HG03045 (cell line): ENCODE data around the gene SLC22A14.
"Not testable (repeated sequence)": the region's sequence is repeated elsewhere in the genome, so short reads cannot be mapped to it uniquely, and the experiment has no call there.

Source experiments
- ATAC-seq: cut with Tn5 transposase; IDR thresholded peaks from one replicate; pipeline ENCODE4 v1.9.1; 2021; ENCODE audit warnings: mild to moderate bottlenecking, moderate library complexity; ENCODE audit not compliant: unreplicated experiment

SLC22A14 gene

DNA sequence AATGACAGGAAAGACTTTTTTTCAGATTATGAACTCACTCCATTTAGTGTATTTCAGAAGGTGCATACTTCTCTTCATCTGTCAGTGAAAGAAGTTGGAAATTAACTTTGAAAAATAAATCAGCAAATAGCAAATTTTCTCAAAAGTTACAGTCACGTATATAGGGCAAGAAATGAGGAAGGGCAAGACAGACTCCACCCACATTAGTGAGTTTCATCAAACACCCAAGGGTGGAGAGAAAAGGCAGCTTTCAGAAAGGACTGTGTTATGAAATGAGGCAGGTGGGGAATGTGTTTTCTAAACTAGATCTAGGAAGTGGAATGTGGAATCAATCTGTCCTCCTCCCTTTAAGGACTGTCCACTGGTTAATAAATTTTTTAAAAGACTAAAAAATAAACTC lies 13.6 kb upstream of the SLC22A14 start:
- ATAC-seq: no peak

DNA sequence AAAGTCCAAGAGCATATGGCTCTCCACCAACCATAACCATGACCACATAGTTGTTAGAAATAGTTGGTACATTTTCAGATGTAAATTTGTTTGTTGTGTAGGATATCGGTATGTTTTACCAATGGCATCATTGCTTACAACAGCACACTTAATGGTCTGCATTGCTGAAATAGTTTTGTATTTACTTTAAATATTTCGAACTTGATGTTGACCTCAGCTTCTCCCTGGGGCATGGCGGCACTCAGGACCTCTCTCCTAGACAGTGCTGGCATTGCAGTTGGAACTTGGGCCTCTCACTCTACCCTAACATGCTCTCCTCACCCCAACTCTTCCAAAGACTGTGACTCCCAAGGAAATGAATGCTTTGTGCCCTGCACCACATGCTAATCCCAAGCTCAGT lies 11.5 kb upstream of the SLC22A14 start:
- no peak for ATAC-seq

DNA sequence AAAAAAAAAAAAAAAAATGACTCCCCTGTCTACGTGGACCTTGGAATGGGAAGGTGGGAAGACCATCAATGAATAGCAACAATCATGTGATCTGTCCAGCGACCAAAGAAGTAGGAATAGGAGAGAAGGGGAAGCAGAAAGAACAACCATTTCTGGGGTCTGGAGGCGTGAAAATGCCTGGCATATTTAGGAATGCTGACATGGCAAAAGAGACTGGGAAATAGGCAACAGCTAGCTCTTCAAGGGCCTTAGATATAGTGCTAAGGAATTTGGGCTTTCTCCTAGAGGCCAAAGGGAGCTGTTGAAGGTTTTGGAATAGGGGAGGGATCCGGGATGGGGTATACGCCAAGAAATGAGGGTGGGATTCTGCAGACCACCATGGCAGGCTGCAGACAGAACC lies 10.5 kb upstream of the SLC22A14 start:
- no peak for ATAC-seq

DNA sequence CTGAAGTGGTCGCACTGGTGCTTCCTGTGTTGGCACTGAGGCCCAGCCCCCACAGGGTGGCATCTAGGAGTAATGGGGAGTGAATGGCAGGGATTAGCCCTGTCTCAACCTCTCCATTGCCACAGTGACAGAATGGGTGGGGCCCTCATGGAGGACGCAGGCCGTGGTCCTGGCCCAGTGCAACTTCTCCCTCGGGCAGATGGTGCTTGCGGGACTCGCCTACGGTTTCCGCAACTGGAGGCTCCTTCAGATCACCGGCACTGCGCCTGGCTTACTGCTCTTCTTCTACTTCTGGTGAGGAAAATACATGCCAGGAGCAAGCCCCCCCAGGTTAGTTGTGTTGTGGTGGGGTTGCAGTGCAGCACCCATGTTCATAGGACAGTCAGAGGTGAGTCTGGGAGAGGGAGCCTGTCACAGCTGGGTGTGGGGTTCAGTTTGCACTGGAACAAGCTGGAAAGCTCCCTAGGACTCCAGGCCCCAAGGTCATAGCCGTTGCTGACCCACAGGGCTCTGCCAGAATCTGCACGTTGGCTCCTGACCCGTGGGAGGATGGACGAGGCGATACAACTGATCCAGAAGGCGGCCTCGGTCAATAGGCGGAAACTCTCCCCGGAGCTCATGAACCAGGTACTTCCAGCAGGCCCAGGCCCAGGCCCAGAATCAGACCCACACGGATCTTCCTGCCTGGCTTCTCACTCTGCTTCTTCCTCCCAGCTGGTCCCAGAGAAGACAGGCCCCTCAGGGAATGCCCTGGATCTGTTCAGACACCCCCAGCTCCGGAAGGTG lies 7.0 kb upstream of the SLC22A14 start:
- no peak for ATAC-seq

DNA sequence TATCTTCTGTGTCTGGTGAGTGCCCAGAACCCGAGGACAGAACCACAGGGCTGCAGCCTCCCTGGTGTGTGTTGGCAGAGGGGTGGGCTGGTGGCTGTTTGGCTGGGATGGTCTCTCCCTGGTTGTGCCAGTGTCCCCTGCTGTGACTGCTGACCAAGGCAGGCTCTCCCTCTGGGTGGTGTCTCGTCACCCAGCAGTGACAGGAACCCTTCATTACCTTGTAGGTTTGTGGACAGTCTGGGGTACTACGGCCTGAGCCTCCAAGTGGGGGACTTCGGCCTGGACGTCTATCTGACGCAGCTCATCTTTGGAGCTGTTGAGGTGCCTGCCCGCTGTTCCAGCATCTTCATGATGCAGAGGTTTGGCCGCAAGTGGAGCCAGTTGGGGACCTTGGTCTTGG lies 6.4 kb upstream of the SLC22A14 start:
- no peak for ATAC-seq

DNA sequence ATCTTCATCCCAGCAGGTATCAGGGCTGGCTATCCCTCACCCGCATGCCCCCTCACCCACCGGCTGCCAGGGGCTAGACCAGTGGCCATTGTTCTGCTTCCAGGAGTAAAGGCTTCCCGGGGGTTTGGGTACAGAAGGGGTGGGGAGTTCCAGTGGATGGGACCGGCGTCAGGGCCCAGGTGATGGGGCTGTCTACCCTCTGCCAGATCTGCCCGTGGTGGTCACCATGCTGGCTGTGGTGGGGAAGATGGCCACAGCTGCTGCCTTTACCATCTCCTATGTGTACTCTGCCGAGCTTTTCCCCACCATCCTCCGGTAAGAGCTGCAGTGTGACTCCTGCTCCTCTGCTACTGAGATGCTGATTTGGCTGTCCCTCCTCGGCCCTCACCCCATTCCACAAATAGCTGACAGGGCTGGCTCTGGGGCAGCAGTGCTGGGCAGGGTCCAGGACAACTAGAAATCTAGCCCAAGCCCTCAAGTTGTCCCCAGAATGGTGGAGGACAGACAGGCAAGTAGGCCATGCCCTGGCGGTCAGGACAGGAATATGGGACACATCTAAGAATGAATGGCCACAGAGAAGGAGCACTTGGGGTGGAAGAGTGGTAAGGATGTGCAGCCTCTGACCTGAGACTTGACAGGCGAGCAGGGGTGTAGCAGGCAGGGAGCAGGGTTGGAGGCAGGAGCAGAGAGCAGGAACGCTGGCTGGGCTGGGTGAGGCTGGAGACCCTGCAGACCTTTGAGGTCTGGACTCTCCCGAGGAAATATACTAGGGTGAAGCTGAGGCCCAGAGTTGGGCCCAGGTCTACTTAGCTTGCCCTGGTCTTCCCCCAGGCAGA lies 5.8 kb upstream of the SLC22A14 start:
- ATAC-seq: no peak

DNA sequence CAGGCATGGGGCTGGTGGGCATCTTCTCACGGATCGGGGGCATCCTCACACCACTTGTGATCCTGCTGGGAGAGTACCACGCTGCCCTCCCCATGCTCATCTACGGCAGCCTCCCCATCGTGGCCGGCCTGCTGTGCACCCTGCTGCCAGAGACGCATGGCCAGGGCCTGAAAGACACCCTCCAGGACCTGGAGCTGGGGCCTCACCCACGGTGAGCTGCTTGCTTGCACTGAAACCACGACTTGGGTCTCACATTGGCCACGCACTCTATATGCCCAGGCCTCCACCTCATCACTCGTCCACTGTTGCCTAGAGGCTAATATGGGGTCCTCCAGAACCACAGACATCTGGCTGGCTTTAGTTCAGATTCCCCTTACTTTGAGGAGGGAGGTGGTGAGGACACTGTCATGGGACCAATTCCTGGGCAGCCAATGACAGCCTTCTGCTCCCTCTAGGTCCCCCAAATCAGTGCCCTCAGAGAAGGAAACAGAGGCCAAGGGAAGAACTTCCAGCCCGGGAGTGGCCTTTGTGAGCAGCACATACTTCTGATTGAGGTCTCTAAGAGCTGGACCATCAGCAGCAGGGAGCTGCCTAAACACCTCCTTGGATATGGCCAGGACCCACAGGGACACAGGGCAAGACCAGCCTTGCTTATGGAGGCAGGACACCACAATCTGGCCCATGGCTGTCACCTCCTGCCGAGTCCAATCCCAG lies 5.0 kb upstream of the SLC22A14 start:
- ATAC-seq: no peak

DNA sequence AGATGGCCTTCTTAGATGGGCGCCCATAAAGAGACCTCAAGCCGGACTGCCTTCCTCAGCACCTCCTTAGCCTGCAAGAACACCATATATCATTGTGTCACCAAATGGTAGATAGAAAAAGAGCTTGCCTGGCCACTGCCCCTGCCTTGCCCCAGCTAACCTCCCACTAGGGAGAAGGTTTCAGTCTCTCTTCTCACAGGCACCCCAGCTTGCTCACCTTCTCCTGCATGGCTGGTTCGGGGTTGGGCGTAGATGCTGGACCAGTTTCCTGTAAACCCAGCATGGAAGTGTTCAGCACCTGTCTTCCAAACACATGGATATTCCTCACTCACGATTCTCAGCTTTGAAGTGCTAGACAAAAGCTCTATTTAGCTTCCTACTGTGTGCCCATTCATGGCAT lies 3.3 kb upstream of the SLC22A14 start:
- ATAC-seq: no peak

DNA sequence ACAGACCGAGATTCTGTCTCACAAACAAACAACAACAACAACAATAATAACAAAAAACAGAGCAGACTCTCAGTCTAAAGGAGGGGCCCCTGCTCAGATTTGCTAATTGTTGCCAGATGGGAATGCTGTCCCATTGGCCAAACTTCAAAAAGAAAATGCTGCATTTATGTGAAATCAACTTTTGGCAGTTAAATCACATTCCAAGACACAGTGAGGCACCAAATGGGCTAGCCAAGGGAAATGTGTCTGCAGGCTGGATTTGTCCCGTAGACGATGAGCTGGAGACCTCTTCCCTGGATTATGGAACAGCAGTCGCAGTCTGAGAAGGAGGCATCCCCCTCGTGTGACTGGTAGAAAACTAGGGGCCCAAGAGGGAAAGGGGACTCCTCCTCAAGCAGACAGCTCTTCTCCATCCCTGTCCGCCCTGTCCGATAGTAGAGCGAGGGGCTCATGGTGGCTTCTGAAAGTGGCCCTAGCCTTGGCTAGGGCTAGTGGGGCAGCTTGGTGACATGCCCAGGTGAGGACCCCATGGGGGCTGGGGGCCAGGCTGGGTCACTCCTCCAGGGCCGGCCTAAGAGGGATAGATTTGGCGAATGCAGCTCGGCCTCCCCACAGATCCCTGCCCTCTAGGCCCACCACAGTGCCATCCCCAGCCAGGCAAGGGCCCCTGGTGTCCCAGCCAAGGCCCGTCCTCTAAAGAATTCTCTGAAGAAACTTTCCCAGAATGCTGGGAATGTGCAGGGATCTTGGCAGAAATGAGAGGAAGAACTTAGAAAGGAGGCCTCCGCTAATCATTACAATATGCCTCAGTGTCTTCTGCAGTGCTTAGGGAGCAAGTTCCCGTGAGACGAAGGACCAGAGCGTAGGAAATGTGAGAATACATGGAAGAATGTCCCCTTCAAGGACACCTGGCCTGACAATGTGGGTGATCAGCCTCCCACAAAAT lies 2.0 kb downstream of the SLC22A14 start:
- no peak for ATAC-seq

DNA sequence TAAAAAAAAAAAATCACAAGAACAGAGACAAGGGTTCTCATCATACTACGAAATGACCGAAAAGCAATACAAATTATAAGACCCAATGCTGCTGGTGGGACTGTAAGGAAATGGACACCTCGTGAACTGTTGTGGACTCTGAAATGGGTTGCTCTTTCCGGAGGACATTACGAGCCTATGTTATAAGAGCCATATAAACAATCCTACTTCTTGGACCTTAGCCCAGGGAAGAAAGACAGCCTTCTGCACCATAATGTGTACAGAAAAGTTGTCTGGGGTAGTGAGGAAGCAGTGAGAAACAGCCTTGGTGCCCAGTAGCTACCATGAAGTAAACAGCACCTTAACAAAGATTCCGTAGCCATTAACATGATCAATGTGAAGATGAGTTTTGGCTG lies 2.7 kb downstream of the SLC22A14 start:
- no peak for ATAC-seq

DNA sequence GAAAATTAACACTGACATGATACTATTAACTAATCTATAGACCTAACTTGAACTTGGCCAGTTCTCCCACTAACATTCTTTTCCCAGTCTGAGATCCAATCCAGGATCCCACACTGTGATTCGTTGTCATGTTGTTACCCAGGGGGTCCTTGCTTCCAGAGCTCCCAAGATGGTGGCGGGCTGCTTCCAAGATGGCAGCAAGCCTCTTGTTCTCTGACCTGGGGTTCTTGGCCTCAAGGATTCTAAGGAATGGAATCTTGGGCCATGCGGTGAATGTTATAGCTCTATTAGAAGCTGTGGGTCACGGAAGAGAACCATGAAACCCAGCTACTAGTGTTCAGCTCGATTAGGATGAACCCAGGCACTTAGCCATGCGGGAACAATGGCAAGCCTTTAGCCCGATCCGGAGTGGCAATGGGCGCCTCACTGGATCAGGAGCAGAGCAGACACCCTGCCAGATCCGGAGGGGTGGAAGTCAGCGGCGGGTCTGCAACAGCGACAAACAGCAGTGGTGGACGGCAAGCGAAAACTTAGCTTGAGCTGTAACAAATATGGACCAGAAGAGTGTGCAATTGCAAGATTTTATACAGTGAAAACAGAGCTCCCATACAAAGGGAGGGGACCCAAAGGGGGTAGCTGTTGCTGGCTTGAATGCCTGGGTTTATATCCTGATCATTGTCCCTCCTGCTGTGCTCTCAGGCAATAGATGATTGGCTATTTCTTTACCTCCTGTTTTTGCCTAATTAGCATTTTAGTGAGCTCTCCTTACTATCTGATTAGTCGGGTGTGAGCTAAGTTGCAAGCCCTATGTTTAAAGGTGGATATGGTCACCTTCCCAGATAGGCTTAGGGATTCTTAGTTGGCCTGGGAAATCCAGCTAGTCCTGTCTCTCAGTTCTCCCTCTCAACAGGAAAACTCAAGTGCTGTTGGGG lies 7.5 kb downstream of the SLC22A14 start:
- not testable (repeated sequence) for ATAC-seq

DNA sequence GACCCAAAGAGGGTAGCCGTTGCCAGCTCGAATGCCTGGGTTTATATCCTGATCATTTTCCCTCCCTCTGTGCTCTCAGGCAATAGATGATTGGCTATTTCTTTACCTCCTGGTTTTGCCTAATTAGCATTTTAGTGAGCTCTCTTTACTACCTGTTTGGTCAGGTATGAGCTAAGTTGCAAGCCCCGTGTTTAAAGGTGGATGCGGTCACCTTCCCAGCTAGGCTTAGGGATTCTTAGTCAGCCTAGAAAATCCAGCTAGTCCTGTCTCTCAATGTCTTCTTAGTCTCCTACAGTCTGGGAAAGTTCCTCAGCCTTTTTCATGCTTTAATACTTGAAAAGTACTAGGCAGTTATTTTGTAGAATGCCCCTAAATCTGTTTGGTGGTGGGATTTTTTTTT lies 15.0 kb downstream of the SLC22A14 start:
- ATAC-seq: not testable (repeated sequence)

DNA sequence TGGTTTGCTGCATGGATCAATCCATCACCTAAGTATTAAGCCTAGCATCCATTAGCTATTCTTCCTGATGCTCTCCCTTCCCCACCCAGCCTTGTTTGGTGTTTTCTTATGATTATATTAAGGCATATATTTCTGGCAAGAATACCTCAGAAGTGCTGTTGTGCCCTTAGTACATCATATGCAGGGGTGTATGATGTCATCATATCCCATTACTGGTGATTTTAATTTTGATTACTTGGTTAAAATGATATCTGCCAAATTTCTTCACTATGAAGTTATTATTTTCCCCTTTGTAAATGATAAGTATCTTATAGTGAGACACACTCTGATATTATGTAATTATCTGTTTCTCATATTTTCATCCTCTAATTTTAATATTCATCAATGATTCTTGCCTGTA lies 15.4 kb downstream of the SLC22A14 start:
- ATAC-seq: no peak

DNA sequence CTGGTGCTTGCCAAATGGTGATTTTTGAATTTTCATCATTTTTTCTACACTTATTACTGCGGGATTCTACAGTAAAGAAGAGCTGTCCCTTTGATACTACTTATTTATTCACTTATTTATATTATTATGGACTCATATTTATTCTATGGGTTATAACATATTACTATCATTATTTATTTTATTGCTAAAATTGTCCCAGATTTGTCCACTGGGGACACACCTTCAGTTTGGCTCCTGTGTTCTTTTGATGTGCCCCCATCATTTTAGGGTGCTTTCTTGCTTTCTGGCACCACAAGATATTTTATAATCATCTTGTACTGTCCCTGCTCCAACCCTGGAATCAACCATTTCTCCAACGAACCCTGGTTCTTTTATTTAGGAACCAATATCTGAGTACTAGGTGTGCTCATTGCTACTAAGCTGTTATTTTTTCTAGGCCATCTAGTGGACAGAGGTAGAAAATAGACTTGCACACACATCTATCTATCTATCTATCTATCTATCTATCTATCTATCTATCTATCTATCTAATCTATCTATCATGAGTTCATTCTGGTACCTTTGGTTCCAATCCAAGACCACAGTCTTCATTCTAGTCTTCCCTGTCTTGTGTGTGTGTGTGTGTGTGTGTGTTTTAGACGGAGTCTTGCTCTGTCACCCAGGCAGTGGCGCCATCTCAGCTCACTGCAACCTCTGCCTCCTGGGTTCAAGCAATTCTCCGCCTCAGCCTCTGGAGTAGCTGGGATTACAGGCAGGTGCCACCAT lies 16.0 kb downstream of the SLC22A14 start:
- ATAC-seq: no peak

DNA sequence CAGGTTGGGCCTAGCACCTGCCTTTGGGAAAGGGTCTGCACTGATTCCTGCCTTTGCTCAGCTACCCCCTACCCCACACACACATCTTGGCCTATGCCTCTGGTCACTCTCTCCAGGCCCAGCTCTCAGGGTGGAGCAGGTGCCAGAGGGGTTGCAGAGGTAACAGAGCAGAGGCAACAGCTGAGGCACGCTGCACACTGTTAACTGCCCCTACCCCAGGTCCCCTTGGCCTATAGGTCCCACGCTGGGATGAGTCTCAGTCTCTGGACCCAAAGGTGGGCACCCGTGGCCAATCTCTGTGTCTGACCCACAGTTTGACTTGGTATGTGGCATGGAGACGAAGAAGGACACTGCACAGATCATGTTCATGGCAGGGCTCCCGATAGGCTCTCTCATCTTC lies 24.8 kb downstream of the SLC22A14 start:
- no peak for ATAC-seq

DNA sequence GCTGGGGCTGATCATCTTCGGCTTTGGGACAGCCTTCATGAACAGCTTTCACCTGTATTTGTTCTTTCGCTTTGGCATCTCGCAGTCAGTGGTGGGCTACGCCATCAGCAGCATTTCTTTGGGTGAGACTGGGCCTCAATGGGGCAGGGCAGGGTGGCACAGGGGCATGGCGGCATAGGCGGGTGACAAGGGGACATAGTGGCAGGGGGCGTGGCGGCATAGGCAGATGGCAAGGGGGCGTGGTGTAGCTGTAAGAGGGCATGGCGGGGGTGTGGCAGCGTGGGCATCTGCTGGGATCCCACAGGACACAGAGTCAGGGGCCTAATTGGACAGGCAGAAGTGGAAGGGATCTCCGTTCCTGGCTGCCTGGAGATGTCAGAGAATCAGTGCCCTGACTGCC lies 25.5 kb downstream of the SLC22A14 start:
- ATAC-seq: no peak

DNA sequence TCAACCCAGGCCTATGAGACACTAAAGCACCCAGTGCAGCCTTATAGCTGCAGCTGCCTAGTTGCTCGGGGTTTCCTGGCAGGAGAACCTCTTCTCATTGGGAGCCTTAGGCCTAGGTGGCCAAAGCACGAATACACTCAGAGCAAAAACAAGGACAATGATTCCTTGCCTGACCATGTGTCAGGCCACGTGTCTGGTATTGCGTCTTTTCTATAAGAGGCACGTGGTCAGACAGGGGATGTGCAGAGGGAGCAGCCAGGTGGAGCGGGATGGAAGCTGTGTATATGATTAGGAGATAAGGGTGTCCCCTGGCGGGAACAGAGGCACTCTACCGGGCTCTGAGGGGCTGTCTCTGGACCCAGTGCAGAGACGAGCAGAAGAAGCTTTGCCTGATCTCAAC lies 26.4 kb downstream of the SLC22A14 start:
- ATAC-seq: no peak

DNA sequence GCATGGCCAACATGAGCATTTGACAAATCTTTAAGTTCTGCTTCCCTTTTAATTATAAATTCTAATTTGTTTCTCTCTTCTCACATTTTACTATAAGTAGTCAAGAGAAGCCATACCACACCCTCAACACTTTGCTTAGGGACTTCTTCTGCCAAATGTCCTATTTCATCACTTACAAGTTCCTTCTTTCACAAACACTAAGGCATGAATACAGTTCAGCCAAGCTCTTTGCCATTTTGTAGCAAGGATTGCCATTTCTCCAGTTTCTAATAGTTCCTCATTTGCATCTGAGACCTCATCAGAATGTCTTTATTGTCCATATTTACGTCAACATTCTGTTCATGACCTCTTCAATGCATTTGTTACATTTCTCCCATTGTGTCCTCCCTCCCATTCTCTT lies 29.4 kb downstream of the SLC22A14 start:
- no peak for ATAC-seq

DNA sequence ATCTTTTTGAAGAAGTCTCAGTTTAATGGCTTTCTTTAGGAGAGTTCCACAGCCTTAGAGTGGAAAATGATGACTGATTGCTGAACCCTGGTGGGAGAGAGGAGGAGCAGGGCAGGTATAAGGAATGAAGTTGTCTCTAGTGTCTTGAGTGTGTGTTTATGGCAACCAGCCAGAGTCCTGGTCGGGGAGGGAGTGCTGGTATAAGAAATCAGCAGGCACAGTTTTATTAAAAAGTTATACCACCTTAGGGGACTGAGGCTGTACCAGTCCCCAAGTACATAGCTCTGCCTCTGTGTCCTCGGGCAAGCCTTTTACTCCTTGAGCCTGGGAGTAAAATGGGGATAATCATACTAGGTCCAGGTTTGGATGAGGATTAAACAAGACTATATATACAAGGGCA lies 29.8 kb downstream of the SLC22A14 start:
- no peak for ATAC-seq
